Activated CD8-positive, alpha-beta memory T cell treated with anti-CD3 and anti-CD28 coated beads, Interleukin-2, amount 50 U/mL, for 48 hours (primary cell): ENCODE results near the gene CEBPA.

Experiments
- DNase-seq: peaks from one replicate; pipeline ENCODE4 v3.0.0-alpha.2; 2020

The CEBPA gene

GRCh38 chr19:33284756-33285155, 17.6 kb downstream of the CEBPA start:
- no peak for DNase-seq

DNA sequence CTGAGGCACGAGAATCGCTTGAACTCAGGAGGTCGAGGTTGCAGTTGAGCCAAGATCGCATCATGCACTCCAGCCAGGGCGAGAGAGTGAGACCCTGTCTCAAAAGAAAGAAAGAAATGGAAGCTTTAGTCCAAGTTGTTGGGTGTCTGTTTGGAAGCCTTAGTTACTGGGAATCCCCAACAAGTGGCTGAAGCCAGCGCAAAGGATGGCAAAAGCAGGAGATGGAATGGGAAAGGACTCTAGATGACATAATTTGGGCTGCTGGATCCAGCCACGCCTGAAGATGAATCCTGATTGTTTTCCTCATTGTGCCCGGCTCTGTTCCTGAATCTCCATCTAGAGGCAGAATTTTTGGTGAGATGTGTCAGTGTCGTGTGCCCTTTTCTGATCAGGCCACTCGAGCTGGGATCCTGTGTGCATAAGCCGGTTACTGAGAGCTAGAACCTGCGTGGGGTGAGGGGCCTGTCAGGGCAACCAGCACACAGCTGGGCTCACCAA, 18.1 kb downstream of the CEBPA start:
- no peak for DNase-seq

DNA sequence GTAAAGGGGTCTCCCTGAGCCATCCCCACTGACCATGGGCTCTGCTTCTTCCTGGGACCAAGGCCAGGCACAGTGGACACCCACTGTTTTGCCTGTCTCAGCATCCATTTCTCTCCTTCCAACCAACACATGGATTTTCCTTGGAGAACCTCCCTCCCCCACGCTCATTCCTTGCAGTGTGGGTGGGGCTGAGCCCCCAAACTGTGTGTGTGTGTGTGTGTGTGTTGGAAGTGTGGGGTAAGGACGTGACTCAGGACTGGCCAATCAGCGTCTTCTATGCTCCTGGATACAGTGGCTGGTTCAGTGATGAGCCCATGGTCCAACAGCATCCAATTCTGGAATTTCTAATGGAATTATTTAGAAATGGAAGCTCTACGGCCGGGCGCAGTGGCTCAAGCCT, 18.7 kb downstream of the CEBPA start:
- no peak for DNase-seq

- DNase-seq = no peak
Observed at GRCh38 chr19:33282036-33282671, 20.2 kb downstream of the CEBPA start.

DNA sequence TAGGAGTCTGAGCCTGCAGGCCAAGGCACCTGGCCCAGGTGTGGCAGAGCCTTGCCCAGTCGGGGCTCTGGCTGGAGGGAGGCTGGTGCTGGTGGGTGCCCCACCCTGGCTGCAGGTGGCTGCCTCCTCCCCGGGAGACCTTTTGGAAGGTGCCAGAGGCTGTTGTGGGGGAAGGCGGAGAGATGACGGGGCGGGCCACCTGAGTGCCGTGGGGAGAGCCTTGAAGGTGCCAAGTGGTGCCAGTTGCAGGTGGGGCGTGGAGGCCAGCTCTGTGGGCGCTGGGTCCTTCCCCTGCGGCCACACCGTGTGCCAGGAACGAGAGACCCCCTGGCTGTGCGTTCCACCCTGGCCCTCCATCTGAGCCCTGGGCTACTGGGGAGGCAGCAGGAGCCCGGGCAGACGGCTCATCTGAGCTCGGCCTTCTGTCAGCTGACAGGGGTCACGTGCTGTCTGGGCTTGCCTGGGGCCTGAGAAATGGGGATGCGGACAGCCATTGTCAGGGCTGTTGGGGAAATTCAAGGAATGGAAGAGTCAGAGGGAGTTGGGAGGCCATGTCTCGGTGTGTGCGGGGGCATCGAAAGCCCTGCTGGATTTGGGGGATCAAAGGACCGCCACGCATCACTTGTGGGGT, 20.9 kb downstream of the CEBPA start:
- no peak for DNase-seq

DNA sequence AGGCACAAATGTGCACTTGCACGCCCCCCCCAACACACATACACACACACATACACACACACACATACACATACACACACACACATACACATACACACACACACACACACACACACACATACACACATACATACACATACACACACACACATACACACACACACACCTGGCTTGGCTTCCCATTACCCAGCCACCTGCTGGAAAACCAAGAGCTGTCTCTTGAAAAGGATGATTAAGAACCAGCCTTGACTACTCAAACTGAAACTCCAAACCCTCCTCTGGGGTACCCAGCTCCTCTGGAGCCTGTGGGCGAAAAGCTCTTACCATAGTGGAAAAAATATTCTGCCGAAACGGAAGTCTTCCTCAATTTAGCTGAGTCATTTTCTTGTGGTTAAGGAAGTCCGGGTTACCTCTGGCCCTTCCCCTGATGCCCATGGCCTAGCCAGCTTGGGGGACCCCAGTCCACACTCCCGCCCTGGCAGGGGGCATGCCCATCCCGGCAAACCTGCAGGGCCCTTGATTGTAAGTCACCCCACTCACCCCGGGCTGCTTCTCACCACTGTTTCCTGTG, 21.9 kb downstream of the CEBPA start:
- DNase-seq = peak; percentile 69

DNA sequence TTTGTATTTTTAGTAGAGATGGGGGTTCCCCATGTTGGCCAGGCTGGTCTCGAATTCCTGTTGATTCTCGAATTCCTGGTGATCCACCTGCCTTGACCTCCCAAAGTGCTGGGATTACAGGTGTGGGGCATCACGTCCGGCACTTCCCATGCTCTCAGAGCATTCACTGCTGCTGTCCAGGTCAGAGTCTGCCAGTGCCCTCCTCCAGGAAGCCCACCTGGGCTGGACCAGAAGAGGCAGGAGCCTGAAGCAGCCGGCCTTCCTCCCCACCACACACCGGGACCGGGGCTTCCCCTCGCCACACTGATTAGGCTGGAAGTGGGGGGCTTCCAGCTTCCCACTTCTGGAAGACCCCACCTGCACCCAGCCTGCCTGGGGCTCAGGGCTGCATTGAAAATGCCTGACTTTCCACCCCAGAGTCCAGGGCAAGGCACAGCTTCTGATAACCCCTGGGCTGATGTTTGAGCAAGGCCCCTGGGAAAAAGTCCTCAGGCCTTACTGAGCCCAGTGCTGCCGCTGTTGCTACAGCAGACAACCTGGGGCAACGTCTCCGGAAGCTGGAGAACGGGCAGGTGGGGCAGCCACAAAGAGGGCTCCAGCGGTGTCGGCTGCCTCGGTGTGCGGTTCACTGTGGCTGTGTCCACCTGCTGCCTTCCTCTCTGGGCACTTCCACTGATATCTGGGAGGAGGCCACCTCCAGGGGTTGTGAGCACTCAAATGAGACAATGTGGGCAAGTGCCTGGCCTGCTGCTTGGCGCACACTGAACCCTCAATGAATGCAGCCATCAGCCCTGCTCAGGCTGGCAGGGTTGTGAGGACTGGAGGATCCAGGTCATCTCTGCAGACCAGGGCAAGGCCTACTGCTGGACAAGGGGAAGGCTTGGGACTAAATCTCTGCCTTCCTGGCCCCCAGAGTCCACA, 22.6 kb downstream of the CEBPA start:
- no peak for DNase-seq

- no peak for DNase-seq
Observed at GRCh38 chr19:33278403-33279269, 23.7 kb downstream of the CEBPA start.

GRCh38 chr19:33278023-33278402, 24.3 kb downstream of the CEBPA start:
- DNase-seq = no peak

GRCh38 chr19:33277434-33277833, 24.9 kb downstream of the CEBPA start:
- DNase-seq = no peak

GRCh38 chr19:33275933-33276619, 26.3 kb downstream of the CEBPA start:
- DNase-seq = no peak

DNA sequence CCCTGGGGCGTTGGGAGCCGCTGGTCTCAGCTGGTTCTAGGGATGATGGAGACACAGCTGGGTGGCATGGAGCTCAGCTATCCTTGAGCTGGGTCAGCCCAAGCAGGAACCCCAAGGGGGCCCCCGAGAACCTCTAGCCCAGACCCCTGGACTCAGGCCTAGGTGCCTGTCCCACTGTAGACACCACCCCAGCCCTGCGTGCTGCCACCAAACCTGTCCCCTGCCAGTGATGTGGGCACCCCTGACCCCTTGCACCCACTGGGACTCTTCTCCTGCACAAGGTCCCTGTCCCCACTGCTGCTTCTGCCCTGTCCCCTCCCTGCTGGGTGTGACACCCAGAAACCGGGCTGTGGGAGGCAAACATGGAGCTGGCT, 26.8 kb downstream of the CEBPA start:
- no peak for DNase-seq

DNA sequence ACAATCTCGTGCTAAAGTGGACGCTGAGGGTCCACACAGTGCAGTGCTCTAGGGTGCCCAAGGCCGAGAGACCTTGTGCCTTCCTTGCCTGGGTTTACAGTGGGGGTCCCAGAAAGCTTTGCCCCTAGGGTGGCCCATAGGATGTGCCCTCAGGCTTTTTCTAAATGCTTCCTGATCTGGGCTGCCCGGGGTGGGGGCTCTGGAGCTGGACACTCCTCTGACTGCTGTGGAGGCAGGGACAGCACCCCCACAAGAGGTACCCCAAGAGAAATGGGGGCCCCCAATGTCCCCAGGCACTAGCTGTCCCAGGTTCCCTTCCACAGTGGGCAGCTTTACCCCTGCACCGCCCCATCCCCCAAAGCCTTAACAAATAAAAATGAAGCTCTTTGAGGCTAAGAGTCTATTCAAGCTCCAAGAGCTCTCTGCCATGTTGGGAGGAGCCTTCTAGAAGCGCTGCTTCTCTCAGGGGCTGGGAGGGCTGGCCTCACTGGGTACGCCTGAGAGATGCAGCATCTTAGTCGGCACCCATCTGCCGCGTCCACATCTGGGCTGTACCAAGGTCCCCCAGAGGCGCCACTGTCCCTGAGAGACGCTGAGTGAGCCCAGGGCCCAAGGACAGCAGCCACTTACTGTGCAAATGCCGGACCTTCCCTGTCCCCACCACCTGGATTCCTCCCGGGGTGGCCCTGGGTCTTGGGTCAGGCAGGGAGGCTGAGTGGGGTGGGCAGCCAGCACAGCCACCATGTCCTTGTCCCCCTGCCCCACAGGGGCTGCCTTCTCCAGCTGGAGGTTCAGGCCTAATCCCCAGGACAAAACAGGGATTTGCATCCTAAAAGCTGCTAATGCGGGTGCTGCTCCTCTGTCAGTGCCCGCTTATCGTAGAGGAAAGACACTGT, 27.4 kb downstream of the CEBPA start:
- no peak for DNase-seq

- DNase-seq = peak; percentile 70
Observed at GRCh38 chr19:33273881-33274662, 28.3 kb downstream of the CEBPA start.

GRCh38 chr19:33273065-33273736, 29.1 kb downstream of the CEBPA start:
- no peak for DNase-seq

DNA sequence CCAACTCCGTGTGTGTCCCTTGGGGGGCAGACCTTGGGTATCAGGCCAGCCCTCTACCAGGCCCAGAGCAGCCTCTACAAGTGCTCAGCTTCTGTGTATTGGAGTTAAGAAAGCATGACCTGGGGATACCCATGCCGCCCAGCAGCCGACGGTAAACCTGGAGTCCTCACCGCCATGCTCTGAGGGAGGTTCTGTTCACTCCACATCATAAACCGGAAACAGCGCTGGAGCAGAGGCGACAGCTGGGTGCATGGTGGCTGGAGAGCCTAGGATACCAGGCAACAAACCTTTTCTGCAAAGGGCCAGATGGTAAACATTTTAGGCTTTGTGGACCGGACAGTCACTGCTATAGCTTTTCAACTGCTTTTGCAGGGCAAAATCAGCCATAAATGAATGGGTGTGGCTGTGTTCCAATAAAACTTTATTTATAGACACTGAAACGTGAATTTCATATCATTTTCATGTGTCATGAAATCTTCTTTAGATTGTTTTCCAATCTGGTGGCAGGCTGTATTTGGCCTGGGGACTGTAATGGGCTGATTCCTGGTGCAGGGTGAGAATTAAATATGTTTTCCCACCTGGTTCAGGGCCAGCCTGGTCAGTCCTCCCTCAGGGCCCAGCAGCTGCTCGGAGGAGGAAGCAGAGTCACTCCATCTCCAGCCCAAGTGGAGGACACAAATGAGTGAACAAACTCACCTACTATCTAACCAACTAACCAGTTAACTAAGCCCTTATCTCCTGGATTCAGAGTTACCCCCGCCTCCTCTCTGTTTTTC, 30.9 kb downstream of the CEBPA start:
- no peak for DNase-seq

- no peak for DNase-seq
Observed at GRCh38 chr19:33270769-33271168, 31.6 kb downstream of the CEBPA start.

- no peak for DNase-seq
Observed at GRCh38 chr19:33269016-33269415, 33.3 kb downstream of the CEBPA start.
